Measurements from ENCODE around the gene SVIP.

Gene SVIP

GRCh38 chr11:22875869-22876473 is 46.4 kb upstream of the SVIP start:
- ATAC-seq: peak; percentile 97
- TF ChIP-seq PPARA (CRISPR knock-in tag; IDR thresholded peaks at IDR 0.05; ENCODE audit: borderline replicate concordance) (no peak), ZNF565 (CRISPR knock-in tag; conservative IDR thresholded peaks at IDR 0.05; ENCODE audit: low read depth) (no peak), RARB (CRISPR knock-in tag; IDR thresholded peaks at IDR 0.05) (no peak), CSRNP3 (CRISPR knock-in tag; IDR thresholded peaks at IDR 0.05) (no peak), ZFP3 (CRISPR knock-in tag; IDR thresholded peaks at IDR 0.05) (no peak), ARNTL (CRISPR knock-in tag; IDR thresholded peaks at IDR 0.05; ENCODE audit: borderline replicate concordance, low read depth) (no peak), POU6F1 (CRISPR knock-in tag; IDR thresholded peaks at IDR 0.05; ENCODE audit: borderline replicate concordance, low read depth) (no peak), ZNF8 (CRISPR knock-in tag; IDR thresholded peaks at IDR 0.05) (no peak), ZNF70 (CRISPR knock-in tag; IDR thresholded peaks at IDR 0.05) (no peak), GLIS3 (CRISPR knock-in tag; IDR thresholded peaks at IDR 0.05) (no peak), BACH2 (CRISPR knock-in tag; IDR thresholded peaks at IDR 0.05; ENCODE audit: borderline replicate concordance) (no peak), ZFP30 (CRISPR knock-in tag; IDR thresholded peaks at IDR 0.05) (no peak), ESRRG (CRISPR knock-in tag; IDR thresholded peaks at IDR 0.05) (no peak), TCF4 (CRISPR knock-in tag; IDR thresholded peaks at IDR 0.05; ENCODE audit: borderline replicate concordance) (no peak), ISL1 (CRISPR knock-in tag; IDR thresholded peaks at IDR 0.05) (no peak), SNAI2 (CRISPR knock-in tag; IDR thresholded peaks at IDR 0.05) (no peak)
- TF ChIP-seq, protein P1, sequence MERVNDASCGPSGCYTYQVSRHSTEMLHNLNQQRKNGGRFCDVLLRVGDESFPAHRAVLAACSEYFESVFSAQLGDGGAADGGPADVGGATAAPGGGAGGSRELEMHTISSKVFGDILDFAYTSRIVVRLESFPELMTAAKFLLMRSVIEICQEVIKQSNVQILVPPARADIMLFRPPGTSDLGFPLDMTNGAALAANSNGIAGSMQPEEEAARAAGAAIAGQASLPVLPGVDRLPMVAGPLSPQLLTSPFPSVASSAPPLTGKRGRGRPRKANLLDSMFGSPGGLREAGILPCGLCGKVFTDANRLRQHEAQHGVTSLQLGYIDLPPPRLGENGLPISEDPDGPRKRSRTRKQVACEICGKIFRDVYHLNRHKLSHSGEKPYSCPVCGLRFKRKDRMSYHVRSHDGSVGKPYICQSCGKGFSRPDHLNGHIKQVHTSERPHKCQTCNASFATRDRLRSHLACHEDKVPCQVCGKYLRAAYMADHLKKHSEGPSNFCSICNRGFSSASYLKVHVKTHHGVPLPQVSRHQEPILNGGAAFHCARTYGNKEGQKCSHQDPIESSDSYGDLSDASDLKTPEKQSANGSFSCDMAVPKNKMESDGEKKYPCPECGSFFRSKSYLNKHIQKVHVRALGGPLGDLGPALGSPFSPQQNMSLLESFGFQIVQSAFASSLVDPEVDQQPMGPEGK (CRISPR knock-in tag; IDR thresholded peaks at IDR 0.05; ENCODE audit: borderline replicate concordance): no peak
- TF ChIP-seq, protein P2, sequence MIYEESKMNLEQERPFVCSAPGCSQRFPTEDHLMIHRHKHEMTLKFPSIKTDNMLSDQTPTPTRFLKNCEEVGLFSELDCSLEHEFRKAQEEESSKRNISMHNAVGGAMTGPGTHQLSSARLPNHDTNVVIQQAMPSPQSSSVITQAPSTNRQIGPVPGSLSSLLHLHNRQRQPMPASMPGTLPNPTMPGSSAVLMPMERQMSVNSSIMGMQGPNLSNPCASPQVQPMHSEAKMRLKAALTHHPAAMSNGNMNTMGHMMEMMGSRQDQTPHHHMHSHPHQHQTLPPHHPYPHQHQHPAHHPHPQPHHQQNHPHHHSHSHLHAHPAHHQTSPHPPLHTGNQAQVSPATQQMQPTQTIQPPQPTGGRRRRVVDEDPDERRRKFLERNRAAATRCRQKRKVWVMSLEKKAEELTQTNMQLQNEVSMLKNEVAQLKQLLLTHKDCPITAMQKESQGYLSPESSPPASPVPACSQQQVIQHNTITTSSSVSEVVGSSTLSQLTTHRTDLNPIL (CRISPR knock-in tag; IDR thresholded peaks at IDR 0.05; ENCODE audit: low read depth): no peak

GRCh38 chr11:22869325-22869724 is 39.7 kb upstream of the SVIP start:
- TF ChIP-seq ZFP30 (CRISPR knock-in tag; IDR thresholded peaks at IDR 0.05) (no peak), ZNF8 (CRISPR knock-in tag; IDR thresholded peaks at IDR 0.05) (no peak), PPARA (CRISPR knock-in tag; IDR thresholded peaks at IDR 0.05; ENCODE audit: borderline replicate concordance) (no peak), GLIS3 (CRISPR knock-in tag; IDR thresholded peaks at IDR 0.05) (no peak), SNAI2 (CRISPR knock-in tag; IDR thresholded peaks at IDR 0.05) (no peak), BACH2 (CRISPR knock-in tag; IDR thresholded peaks at IDR 0.05; ENCODE audit: borderline replicate concordance) (no peak), TSHZ2 (CRISPR knock-in tag; IDR thresholded peaks at IDR 0.05) (no peak), CSRNP3 (CRISPR knock-in tag; IDR thresholded peaks at IDR 0.05) (no peak), ZFP3 (CRISPR knock-in tag; IDR thresholded peaks at IDR 0.05) (no peak), CSDC2 (CRISPR knock-in tag; IDR thresholded peaks at IDR 0.05) (no peak), ZNF70 (CRISPR knock-in tag; IDR thresholded peaks at IDR 0.05) (no peak), RARB (CRISPR knock-in tag; IDR thresholded peaks at IDR 0.05) (no peak), ESRRG (CRISPR knock-in tag; IDR thresholded peaks at IDR 0.05) (no peak)
- TF ChIP-seq, protein P1 (CRISPR knock-in tag; IDR thresholded peaks at IDR 0.05; ENCODE audit: borderline replicate concordance): no peak
- no peak for ATAC-seq

Data from SK-N-SH treated with all-trans-retinoic acid at 6 μM for 48 hours (cell line).